ENCODE results near the gene NELFB.

Gene NELFB

DNA sequence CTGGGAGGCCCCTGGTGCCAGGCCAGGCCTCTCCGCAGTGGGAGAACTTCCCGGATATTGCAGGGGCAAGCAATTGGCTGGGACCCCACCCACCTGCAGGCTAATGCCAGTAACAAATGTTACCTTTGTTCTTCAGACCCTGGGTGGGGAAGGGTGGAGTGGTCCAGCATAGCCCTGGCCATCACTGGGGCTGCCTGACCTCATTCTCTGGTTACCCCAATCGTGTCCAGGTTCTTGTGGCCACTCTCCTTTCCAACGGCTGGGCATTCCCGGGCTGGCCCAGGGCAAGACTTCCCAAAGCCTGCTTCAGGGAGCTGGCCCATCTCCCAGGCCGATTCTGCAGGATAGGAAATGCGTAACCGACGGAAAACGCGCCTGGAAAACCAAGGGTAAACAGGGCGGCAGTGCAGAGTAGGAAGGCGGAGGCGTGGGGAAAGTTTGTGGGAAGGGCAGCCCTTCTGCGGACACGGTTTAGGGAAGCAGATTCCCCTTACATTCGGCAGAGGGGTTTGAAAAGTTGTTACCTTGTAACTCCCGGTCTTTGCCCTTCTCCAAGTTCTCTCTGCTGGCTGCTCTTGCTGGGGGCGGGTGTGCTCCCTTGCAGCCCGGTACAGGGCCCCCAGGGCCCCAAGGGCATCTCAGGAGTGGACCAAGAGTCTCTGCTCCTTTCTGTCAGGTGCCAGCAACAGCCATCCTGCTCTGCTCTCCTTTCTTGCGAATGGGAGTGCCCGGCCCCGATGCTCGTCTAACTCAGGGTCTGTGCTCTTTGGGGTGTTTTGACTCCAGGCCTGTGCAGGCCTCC, 43.5 kb downstream of the NELFB start:
- TF ChIP-seq CTCF (conservative IDR thresholded peaks at IDR 0.05; ENCODE audit: control insufficient read depth, insufficient read depth, low read depth, low read length): no peak
- no peak for DNase-seq (ENCODE audit: low read depth)
- H3K4me3 ChIP-seq (ENCODE audit: control insufficient read depth, low read depth, low read length): no peak overlapping the region

GRCh38 chr9:137299203-137299565, 44.1 kb downstream of the NELFB start:
- no peak overlapping the region for H3K4me3 ChIP-seq (ENCODE audit: control insufficient read depth, low read depth, low read length)
- DNase-seq (ENCODE audit: low read depth): no peak
- no peak for TF ChIP-seq CTCF (conservative IDR thresholded peaks at IDR 0.05; ENCODE audit: control insufficient read depth, insufficient read depth, low read depth, low read length)

- no peak overlapping the region for H3K4me3 ChIP-seq (ENCODE audit: control insufficient read depth, low read depth, low read length)
- no peak for DNase-seq (ENCODE audit: low read depth)
- no peak for TF ChIP-seq CTCF (conservative IDR thresholded peaks at IDR 0.05; ENCODE audit: control insufficient read depth, insufficient read depth, low read depth, low read length)
Observed at GRCh38 chr9:137299938-137300337, 44.8 kb downstream of the NELFB start.

- H3K4me3 ChIP-seq (ENCODE audit: control insufficient read depth, low read depth, low read length): peak overlapping the region; percentile 10
- peak; percentile 43 for DNase-seq (ENCODE audit: low read depth)
- TF ChIP-seq CTCF (conservative IDR thresholded peaks at IDR 0.05; ENCODE audit: control insufficient read depth, insufficient read depth, low read depth, low read length): no peak
Observed at GRCh38 chr9:137300567-137301080, 45.5 kb downstream of the NELFB start.

- peak; percentile 30 for DNase-seq (ENCODE audit: low read depth)
- peak overlapping the region; percentile 10 for H3K4me3 ChIP-seq (ENCODE audit: control insufficient read depth, low read depth, low read length)
- TF ChIP-seq CTCF (conservative IDR thresholded peaks at IDR 0.05; ENCODE audit: control insufficient read depth, insufficient read depth, low read depth, low read length): no peak
Observed at GRCh38 chr9:137301081-137301947, 46.2 kb downstream of the NELFB start.

DNA sequence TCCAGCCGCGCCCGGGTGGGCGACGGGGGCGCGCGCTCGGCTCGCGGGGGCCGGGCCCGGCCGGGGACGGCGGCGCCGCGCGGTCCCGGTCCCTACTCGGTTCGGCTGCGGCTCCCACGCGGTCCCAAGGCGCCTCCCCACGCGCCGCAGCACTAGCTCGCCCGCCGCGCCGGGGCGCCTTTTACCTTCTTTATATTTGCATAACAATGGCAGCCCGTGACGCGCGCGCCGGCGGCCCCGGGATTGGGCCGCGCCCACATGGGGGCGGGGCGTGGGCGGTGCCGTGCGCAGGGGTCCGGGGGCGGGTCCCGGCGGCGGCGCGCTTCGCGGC, 47.0 kb downstream of the NELFB start, which contains the start of gene NRARP:
TSS of gene NRARP (minus strand) at position 154 of the 331 bp plus-strand sequence. CDS start 343 bp downstream, outside the sequence.
- TF ChIP-seq CTCF (conservative IDR thresholded peaks at IDR 0.05; ENCODE audit: control insufficient read depth, insufficient read depth, low read depth, low read length): no peak
- H3K4me3 ChIP-seq (ENCODE audit: control insufficient read depth, low read depth, low read length): peak within 1 kb of the TSS; percentile 21
- DNase-seq (ENCODE audit: low read depth): peak; percentile 54

All from fibroblast of mammary gland (primary cell).